ENCODE measurements around the gene RNU5B-1.

RNU5B-1 gene

DNA sequence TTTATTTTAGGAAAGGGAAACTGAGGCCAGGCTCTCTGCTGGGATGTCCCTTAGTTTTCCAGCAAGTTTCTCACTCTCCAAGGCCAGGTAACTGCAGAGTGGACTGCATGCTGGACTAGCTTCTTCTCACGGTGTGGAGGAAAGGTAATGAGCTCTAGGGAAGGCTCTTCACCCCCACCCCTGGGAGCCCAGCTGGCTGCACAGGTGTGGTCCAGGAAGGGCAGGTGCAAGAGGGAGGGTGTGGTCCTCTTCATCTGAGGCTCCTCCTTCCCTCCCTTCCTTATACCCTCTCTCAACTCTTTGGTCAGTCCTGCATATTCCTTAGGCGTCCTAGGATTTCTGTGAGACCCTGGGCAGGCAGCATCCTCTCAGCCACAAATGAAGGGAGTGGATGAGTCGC lies 33.9 kb downstream of the RNU5B-1 start:
- no peak for DNase-seq (ENCODE audit: extremely low read depth, low read depth)
- TF ChIP-seq CTCF (IDR thresholded peaks at IDR 0.05; ENCODE audit: low read depth, low read length) = no peak

DNA sequence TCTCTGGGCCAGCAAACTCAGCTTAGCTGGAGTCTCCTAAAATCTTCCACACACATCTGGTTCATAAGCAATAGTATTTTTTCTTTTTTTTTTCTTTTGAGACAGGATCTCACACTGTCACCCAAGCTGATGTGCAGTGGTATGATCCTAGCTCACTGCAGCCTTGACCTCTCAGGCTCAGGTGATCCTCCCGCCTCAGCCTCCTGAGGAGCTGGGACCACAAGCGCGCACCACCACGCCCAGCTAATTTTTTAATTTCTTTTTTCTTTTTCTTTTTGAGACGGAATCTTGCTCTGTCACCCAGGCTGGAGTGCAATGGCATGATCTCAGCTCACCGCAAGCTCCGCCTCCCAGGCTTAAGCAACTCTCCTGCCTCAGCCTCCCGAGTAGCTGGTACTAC lies 34.3 kb downstream of the RNU5B-1 start:
- no peak for DNase-seq (ENCODE audit: extremely low read depth, low read depth)
- TF ChIP-seq CTCF (IDR thresholded peaks at IDR 0.05; ENCODE audit: low read depth, low read length) = no peak

DNA sequence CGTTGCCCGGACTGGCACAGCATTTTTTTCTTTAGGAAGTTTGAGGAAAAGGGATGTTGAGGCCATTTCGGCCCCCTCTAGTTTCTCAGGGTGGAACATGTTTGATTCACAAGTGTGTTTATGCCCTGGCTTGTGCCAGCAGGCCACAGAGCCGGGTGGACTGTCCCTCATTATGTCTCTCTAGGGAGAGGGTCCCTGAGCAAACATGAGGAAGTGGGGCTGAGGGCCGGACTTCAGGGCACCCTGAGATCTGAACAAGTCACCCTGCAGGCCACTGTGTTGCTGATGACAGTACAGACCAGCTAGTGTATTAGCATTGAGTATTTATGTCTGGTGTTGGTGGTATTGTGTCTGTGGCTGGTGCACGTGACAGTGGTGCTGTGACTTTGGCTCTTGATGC lies 34.9 kb downstream of the RNU5B-1 start:
- DNase-seq (ENCODE audit: extremely low read depth, low read depth) = no peak
- TF ChIP-seq CTCF (IDR thresholded peaks at IDR 0.05; ENCODE audit: low read depth, low read length) = no peak

DNA sequence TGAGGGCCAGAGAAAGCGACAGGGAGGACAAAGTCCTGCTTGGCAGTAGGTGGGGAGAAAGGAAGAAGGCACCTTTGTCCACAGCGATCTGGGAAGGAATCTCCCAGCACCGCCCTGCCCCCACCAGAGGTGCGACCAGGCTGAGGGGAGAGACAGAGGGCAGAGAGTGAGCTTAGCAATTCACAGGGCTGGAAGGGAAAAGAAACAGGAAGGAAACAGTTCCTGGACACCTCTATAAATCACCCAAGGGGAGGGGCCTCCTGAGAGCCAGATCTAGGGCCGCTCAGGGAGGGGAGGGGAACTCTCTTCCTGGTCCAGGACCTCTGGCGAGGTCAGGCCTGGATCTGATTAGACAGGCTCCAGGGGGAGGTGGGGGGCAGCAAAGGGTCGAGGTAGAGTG lies 35.4 kb downstream of the RNU5B-1 start:
- no peak for DNase-seq (ENCODE audit: extremely low read depth, low read depth)
- TF ChIP-seq CTCF (IDR thresholded peaks at IDR 0.05; ENCODE audit: low read depth, low read length) = no peak

DNA sequence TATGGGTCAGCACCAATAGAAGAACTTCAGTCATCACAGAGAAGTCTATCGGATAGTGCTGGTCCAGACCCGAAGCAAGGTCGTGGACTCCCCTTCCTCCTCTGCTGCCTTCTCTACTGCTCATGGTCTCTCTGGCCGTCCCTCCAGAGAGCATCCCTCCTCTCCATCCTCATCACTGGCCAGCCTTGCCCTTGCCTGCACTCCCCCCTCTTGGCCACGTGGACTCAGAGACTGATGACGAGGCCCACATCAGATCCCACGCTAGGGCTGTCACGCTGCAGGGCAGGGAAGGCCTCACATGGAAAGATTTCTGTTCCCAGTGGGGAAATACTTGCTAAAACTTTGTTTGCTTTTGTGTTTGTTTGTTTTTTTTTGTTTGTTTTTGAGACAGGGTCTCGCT lies 38.0 kb downstream of the RNU5B-1 start:
- no peak for DNase-seq (ENCODE audit: extremely low read depth, low read depth)
- TF ChIP-seq CTCF (IDR thresholded peaks at IDR 0.05; ENCODE audit: low read depth, low read length) = no peak

DNA sequence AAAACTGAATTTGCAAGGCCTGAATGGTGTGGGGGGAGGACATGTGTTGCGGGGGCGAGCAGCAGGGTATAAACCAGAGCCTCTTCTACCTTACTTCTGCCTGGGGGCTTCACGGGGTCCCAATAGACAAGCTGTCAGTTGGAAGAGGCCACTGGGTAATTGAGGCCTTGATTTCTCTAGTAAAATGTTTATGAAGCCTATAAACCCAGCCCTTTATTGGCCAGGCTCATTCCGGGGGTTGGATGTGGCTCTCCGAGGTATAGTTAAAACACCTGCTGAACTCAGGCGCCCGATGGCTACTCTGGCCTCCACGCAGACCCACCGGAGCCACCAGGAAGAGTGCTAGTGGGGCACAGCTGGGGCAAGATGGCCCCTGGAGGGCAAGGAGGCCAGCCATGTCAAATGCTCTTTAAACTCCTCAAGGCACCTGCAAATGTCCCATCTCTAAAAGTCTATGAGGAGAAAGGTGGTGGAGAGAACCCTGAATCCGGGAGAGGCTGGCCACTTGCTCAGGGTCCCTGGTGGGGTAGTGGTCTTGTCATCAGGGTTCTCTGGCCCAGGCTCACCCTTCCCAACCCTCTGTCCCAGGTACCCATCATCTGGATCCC lies 39.0 kb downstream of the RNU5B-1 start:
- no peak for DNase-seq (ENCODE audit: extremely low read depth, low read depth)
- no peak for TF ChIP-seq CTCF (IDR thresholded peaks at IDR 0.05; ENCODE audit: low read depth, low read length)

DNA sequence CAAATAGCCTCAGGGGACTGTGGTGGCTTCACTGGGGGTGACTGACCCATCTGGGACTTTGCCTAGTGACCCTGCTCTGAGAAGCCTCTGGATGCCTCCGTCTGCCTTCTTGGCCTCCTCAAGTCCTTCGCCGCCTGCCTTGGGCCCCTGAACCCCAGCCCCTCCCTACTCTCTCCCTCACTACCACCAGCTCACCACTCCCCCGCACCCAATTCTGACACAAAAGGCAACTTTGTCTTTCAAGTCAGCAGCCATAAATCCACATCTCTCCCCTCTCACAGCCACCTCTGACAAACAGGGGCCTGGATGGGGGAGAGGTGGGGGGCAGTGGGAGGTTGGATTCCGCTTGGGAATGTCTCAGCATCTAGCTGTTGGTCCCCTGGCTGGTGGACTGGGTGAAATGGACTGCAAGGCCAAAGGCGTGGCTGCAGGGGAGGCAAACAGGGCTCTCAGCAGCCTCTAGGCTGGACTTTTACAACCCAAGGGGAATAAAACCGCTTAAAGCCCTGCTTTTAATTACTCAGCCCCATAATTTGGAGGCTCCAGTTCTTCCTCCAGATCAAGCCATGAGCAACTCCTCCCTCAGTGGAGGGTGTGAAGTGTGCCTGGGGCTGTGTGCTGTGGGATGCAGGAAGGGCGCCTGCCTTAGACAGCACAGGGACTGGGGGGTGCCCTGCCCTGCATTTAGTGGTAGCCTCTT lies 39.9 kb downstream of the RNU5B-1 start:
- no peak for TF ChIP-seq CTCF (IDR thresholded peaks at IDR 0.05; ENCODE audit: low read depth, low read length)
- no peak for DNase-seq (ENCODE audit: extremely low read depth, low read depth)

All from AG09319 (cell line).